HL-60 (cell line): ENCODE results near the gene ENPP6.
A peak's percentile ranks its signal among the peaks of the same experiment; 100 is the strongest.

Source experiments
- DNase-seq, 2 experiments: peaks; one replicate each; pipeline ENCODE4 v3.0.0-alpha.2; 2010 to 2020; ENCODE audit warnings: low read depth in 1 of 2, low spot score in 1 of 2
- H3K27ac ChIP-seq: fragments of 250-450 bp; sonication (Bioruptor Pico); replicated peaks from 2 replicates; pipeline ENCODE4 v1.5.1; 2020; ENCODE audit warnings: mild to moderate bottlenecking, moderate library complexity
- H3K27me3 ChIP-seq: fragments of 250-450 bp; sonication (Bioruptor Pico); 2 replicates; pipeline ENCODE4 v1.5.1; 2021; ENCODE audit warnings: mild to moderate bottlenecking, moderate library complexity; ENCODE audit not compliant: insufficient read depth, poor library complexity, severe bottlenecking
- H3K4me3 ChIP-seq: replicated peaks from 2 replicates; pipeline ENCODE4 v1.5.1; 2011; ENCODE audit warnings: mild to moderate bottlenecking, control low read depth, low read length; ENCODE audit not compliant: insufficient read depth
- CTCF ChIP-seq: IDR thresholded peaks from one replicate; pipeline ENCODE4 v1.5.1; 2011; ENCODE audit warnings: low read length, control low read depth, inconsistent platforms; ENCODE audit not compliant: insufficient read depth
- GABPA ChIP-seq: IDR thresholded peaks from 2 replicates; pipeline ENCODE4 v1.6.1; 2012; ENCODE audit warnings: low read depth
- POLR2AphosphoS5 ChIP-seq: IDR thresholded peaks from 2 replicates; pipeline ENCODE4 v1.6.1; 2012; ENCODE audit warnings: low read depth
- SPI1 ChIP-seq: IDR thresholded peaks from 2 replicates; pipeline ENCODE4 v1.6.1; 2012; ENCODE audit warnings: low read depth, mild to moderate bottlenecking, borderline replicate concordance
- TF ChIP-seq, protein P1 (sequence below): IDR thresholded peaks from 2 replicates; pipeline ENCODE4 v1.6.1; 2012; ENCODE audit warnings: low read depth; ENCODE audit not compliant: insufficient replicate concordance

Gene ENPP6

GRCh38 chr4:184263461-184263860 lies 45.8 kb upstream of the ENPP6 start:
- Histone ChIP-seq H3K4me3 (no peak overlapping the region), H3K27ac (no peak overlapping the region; the same call in 1 of the 2 replicates), H3K27me3 (no peaks in the 10 kb centered on the region)
- TF ChIP-seq GABPA (no peak), SPI1 (no peak), POLR2AphosphoS5 (no peak), CTCF (no peak)
- TF ChIP-seq, protein P1, sequence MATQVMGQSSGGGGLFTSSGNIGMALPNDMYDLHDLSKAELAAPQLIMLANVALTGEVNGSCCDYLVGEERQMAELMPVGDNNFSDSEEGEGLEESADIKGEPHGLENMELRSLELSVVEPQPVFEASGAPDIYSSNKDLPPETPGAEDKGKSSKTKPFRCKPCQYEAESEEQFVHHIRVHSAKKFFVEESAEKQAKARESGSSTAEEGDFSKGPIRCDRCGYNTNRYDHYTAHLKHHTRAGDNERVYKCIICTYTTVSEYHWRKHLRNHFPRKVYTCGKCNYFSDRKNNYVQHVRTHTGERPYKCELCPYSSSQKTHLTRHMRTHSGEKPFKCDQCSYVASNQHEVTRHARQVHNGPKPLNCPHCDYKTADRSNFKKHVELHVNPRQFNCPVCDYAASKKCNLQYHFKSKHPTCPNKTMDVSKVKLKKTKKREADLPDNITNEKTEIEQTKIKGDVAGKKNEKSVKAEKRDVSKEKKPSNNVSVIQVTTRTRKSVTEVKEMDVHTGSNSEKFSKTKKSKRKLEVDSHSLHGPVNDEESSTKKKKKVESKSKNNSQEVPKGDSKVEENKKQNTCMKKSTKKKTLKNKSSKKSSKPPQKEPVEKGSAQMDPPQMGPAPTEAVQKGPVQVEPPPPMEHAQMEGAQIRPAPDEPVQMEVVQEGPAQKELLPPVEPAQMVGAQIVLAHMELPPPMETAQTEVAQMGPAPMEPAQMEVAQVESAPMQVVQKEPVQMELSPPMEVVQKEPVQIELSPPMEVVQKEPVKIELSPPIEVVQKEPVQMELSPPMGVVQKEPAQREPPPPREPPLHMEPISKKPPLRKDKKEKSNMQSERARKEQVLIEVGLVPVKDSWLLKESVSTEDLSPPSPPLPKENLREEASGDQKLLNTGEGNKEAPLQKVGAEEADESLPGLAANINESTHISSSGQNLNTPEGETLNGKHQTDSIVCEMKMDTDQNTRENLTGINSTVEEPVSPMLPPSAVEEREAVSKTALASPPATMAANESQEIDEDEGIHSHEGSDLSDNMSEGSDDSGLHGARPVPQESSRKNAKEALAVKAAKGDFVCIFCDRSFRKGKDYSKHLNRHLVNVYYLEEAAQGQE, result no peak
- no peak for DNase-seq

GRCh38 chr4:184262901-184263300 lies 45.2 kb upstream of the ENPP6 start:
- Histone ChIP-seq H3K4me3 (no peak overlapping the region), H3K27ac (peak overlapping the region; percentile 28), H3K27me3 (no peaks in the 10 kb centered on the region)
- TF ChIP-seq SPI1 (no peak), CTCF (no peak), GABPA (no peak), POLR2AphosphoS5 (no peak)
- TF ChIP-seq, protein P1, result no peak
- no peak for DNase-seq

DNA sequence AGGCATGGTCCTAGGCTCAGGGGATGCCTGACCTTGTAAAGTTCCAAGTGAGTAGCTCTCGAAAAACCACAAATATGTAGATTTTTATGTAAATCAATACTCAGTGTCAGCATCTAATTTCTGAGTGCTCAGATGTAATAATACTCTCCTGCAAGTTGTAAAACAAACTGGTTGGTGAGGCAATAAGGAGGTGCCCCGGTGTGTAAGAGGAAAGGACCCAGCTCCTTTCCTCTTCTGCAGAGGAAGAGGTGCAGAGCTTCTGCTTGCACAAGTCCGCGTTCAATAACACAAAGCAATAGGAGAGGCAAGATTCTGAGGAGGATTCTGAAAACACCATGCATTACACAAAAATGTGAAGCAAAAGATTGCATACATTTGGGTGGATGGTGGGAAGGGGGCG lies 43.6 kb upstream of the ENPP6 start:
- H3K27ac ChIP-seq, result peak overlapping the region; percentile 30; the same call in 1 of the 2 replicates
- no peak for TF ChIP-seq GABPA
- DNase-seq, result peak; percentile 52 to 82
- H3K4me3 ChIP-seq, result no peak overlapping the region
- H3K27me3 ChIP-seq, result no peaks in the 10 kb centered on the region

DNA sequence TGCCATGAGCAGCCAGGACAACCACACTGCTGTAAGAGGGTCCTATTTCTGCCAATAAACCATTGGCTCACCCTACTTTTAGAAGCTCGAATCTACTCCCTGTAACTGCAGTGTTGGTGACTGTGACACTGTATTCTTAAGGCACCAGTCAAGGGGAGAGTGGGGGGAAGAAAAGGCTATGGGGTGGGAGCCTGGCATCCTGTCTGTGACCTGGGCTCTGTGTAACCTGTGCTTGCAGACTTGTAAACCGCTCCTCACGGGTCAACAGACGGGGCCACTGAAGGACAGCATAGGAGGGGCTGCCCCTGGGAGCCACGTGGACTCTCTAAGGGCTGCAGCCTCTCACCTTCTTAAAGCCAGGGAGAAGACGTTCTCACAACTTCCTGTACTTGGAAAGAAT lies 42.2 kb upstream of the ENPP6 start:
- no peaks in the 10 kb centered on the region for H3K27me3 ChIP-seq
- no peak overlapping the region for H3K4me3 ChIP-seq
- no peak for DNase-seq
- H3K27ac ChIP-seq, result no peak overlapping the region
- TF ChIP-seq, protein P1, result no peak
- TF ChIP-seq GABPA (no peak), SPI1 (no peak), POLR2AphosphoS5 (no peak), CTCF (no peak)
